Erythroblast (primary cell): Measurements from ENCODE around the gene CCNF.
"Not testable (repeated sequence)": the region's sequence is repeated elsewhere in the genome, so short reads cannot be mapped to it uniquely, and the experiment has no call there.

Experiments used
- DNase-seq, 2 experiments: peaks; one replicate each; lab custom pipeline; 2025; lab: John Stamatoyannopoulos, UW
- GATA1 ChIP-seq: IDR thresholded peaks from 2 replicates; pipeline ENCODE4 v1.6.1; 2011; ENCODE audit warnings: low read depth, mild to moderate bottlenecking, control low read depth, low read length, moderate library complexity
- POLR2A ChIP-seq: IDR thresholded peaks from 2 replicates; pipeline ENCODE4 v1.6.1; 2011; ENCODE audit warnings: mild to moderate bottlenecking, low read length

CCNF gene

GRCh38 chr16:2429034-2429770 is at the start of gene CCNF:
Gene CCNF (plus strand): TSS chr16:2429447. CDS start chr16:2429482, 35 bp downstream.
- TF ChIP-seq GATA1, result no peak
- TF ChIP-seq POLR2A, result peak; percentile 81
- peak; percentile 97 to 98 for DNase-seq

GRCh38 chr16:2383501-2383900 is 45.7 kb upstream of the CCNF start:
- DNase-seq, result no peak
- no peak for TF ChIP-seq POLR2A
- TF ChIP-seq GATA1, result no peak

GRCh38 chr16:2384426-2384825 is 44.8 kb upstream of the CCNF start:
- TF ChIP-seq POLR2A (no peak), GATA1 (no peak)
- no peak for DNase-seq

- DNase-seq, result no peak
- TF ChIP-seq POLR2A (no peak), GATA1 (no peak)
Observed at GRCh38 chr16:2385190-2385836, 43.9 kb upstream of the CCNF start.

GRCh38 chr16:2385982-2386381 is 43.3 kb upstream of the CCNF start:
- not testable (repeated sequence) for DNase-seq

GRCh38 chr16:2386990-2387389 is 42.3 kb upstream of the CCNF start:
- no peak for DNase-seq
- TF ChIP-seq GATA1 (no peak), POLR2A (no peak)

- no peak for TF ChIP-seq POLR2A
- no peak for TF ChIP-seq GATA1
- no peak for DNase-seq
Observed at GRCh38 chr16:2388139-2388874, 40.9 kb upstream of the CCNF start.

- TF ChIP-seq POLR2A, result no peak
- no peak for TF ChIP-seq GATA1
- no peak for DNase-seq
Observed at GRCh38 chr16:2388875-2389433, 40.3 kb upstream of the CCNF start.

GRCh38 chr16:2392025-2392424 is 37.2 kb upstream of the CCNF start:
- TF ChIP-seq POLR2A (no peak), GATA1 (no peak)
- DNase-seq, result no peak

- TF ChIP-seq GATA1 (no peak), POLR2A (no peak)
- no peak for DNase-seq
Observed at GRCh38 chr16:2398520-2398919, 30.7 kb upstream of the CCNF start.

GRCh38 chr16:2404099-2404498 is 25.1 kb upstream of the CCNF start:
- TF ChIP-seq GATA1 (no peak), POLR2A (no peak)
- peak in 1 of 2 experiments; percentile 39 for DNase-seq

- DNase-seq, result no peak
- TF ChIP-seq POLR2A (no peak), GATA1 (no peak)
Observed at GRCh38 chr16:2415085-2415484, 14.2 kb upstream of the CCNF start.

- no peak for DNase-seq
- TF ChIP-seq POLR2A (no peak), GATA1 (no peak)
Observed at GRCh38 chr16:2420035-2420434, 9.2 kb upstream of the CCNF start.
